ENCODE measurements around the gene ALK.

DNA sequence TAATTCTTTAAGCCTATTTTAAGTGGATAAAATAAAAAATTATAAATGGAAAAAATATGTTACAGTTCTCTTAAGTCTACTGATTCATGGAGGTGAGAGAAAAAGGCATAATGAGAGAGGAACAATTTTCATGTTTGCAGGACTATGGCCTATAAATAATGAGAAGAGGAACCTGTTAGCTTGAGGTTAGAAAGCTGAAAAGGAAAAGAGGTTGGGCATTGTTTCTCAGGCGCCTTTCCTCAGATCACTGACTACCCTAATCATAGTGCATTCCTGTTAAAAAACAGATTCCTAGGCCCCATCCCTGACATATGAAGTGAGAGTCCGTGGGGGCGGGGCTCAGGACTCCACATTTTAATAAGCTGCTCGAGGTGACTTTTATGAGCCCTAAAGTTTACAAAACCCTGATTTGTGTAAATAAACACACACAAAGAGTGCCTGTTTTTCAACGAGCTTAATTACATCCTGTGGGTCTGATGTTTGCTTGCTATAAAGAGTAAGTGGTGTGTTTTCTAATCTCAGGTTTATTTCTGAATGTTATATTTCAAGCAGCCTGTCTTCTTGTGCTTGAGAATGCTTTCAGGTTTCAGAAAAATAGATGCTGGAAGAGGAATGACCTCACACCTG lies 470.7 kb downstream of the ALK start:
- no peak for TF ChIP-seq GATA3 (IDR thresholded peaks at IDR 0.05; ENCODE audit: low read depth, low read length)
- TF ChIP-seq GATA2 (IDR thresholded peaks at IDR 0.05; ENCODE audit: low read depth, low read length): no peak
